Memory B cell (primary cell): ENCODE results near the gene RUNX3.
A peak's percentile ranks its signal among the peaks of the same experiment; 100 is the strongest.

Experiments
- ATAC-seq: fragments of 150-1000 bp; cut with Tn5 transposase; 2 replicates; pipeline ENCODE4 v1.10.0; 2021; ENCODE audit warnings: low read depth, mild to moderate bottlenecking, moderate library complexity
- DNase-seq, 2 donors: peaks; one replicate each; pipeline ENCODE4 v3.0.0; 2022; ENCODE audit warnings: low spot score in 2 of 2
- H3K27ac Mint-ChIP-seq: one replicate; pipeline ENCODE4 v1.8.0; 2022; ENCODE audit warnings: mild to moderate bottlenecking, moderate library complexity, mixed read lengths
- H3K27me3 Mint-ChIP-seq: one replicate; pipeline ENCODE4 v1.8.0; 2022; ENCODE audit warnings: mixed read lengths
- H3K36me3 Mint-ChIP-seq: one replicate; pipeline ENCODE4 v1.8.0; 2022; ENCODE audit warnings: mild to moderate bottlenecking, mixed read lengths
- H3K4me1 Mint-ChIP-seq: one replicate; pipeline ENCODE4 v1.8.0; 2022; ENCODE audit warnings: mixed read lengths
- H3K4me3 Mint-ChIP-seq: one replicate; pipeline ENCODE4 v1.8.0; 2022; ENCODE audit warnings: mild to moderate bottlenecking, moderate library complexity, mixed read lengths
- H3K9me3 Mint-ChIP-seq: one replicate; pipeline ENCODE4 v1.8.0; 2022; ENCODE audit warnings: mixed read lengths

Gene RUNX3

DNA sequence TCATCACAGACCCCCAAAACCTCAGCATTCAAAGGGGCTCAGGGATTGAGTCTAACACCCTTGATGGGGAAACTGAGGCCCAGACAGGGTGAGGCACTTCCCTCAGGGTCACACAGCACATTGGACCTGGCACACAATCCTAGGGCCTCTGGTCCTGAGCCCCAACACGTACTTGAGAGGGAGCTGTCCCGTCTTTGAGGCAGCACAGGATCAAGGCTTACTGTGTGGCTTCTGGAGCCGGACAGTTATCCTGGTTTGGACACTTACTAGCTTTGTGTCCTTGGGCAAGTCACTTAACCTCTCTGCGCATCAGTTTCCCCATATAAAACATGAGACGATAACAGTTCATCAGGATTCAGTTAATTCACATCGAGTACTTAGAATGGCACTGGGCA, 26.5 kb downstream of the RUNX3 start:
- H3K27ac Mint-ChIP-seq, result no peak overlapping the region
- H3K4me3 Mint-ChIP-seq, result no peak overlapping the region
- no peak for ATAC-seq
- peaks cover 30% of the 10 kb centered on the region for H3K4me1 Mint-ChIP-seq
- no peaks in the 10 kb centered on the region for H3K9me3 Mint-ChIP-seq
- no peaks in the 10 kb centered on the region for H3K27me3 Mint-ChIP-seq
- peaks cover 21% of the 10 kb centered on the region for H3K36me3 Mint-ChIP-seq
- no peak for DNase-seq

DNA sequence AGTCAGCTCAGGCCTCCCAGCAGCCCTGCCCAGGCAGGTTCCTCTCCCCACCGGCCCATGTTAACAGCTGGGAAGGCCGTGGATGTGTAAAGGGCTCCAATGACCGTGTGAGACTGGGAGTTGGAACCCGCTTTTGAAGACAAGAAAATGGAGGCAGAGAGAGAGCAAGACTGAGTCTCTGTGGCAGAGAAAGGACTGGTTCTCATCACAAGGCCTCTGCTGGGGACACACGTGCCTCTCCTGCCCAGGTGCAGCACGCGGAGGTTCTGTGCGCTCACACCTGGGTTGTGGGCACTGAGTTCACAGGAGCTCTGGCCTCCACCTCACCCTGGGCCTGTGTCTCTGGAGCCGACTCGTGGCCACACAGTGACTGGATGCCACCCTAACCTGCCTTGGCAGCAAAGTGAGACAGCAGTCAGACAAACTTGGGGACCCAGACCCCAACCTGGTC, 27.0 kb downstream of the RUNX3 start:
- Mint-ChIP-seq H3K9me3 (no peaks in the 10 kb centered on the region), H3K4me3 (no peak overlapping the region), H3K27ac (no peak overlapping the region), H3K27me3 (no peaks in the 10 kb centered on the region), H3K36me3 (peaks cover 20% of the 10 kb centered on the region), H3K4me1 (peaks cover 33% of the 10 kb centered on the region)
- ATAC-seq (no peak), DNase-seq (no peak)

DNA sequence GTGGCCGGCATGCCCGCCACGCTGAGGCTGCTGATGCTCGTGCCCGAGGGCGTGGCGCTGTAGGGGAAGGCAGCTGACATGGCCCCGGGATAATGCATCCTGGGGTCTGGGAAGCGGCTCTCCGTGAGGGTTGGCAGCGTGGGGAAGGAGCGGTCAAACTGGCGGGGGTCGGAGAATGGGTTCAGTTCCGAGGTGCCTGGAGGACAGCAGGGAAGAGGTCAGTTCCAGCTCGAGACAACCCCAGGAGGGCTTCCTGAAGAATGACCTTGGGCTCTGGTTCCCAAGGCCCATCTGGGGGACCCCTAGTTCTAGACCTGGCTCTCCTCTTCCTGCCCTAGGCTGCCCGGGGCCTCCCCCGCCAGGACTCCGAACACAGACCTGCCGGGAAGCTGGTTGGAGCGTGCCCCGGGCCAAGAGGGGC, 27.6 kb downstream of the RUNX3 start:
- H3K4me3 Mint-ChIP-seq, result no peak overlapping the region
- ATAC-seq (no peak), DNase-seq (no peak)
- H3K4me1 Mint-ChIP-seq, result peaks cover 28% of the 10 kb centered on the region
- no peaks in the 10 kb centered on the region for H3K27me3 Mint-ChIP-seq
- peaks cover 14% of the 10 kb centered on the region for H3K36me3 Mint-ChIP-seq
- H3K9me3 Mint-ChIP-seq, result no peaks in the 10 kb centered on the region
- H3K27ac Mint-ChIP-seq, result peak overlapping the region; percentile 60

DNA sequence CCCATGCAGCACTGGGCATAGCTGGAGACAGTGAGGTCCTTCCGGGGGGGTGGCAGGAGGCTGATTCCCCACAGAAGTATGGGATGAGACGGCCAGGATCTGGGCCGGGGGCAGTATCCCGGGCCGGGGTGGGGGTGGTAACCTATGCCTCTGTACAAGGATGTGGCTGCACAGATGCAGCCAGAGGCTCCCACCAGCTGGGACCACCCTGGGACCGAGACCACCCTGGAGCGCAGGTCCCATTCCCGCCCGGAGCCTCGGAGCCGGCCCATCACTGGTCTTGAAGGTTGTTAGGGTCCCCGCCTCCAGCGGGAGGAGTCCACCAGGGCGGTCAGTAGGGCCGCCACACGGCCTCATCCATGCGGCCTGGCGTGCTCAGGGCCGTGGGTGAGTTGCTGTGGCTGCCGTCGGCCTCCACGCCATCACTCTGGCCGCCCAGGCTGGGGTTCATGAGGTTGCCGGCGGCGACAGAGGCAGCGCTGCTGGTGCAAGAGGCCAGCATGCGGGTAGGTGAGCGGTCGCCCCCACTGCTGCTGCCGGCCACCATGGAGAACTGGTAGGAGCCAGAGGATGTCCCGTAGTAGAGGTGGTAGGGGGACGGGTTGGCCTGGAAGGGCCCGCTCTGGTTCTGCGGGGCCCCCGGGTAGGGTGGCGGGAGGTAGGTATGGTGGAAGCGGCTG, 28.1 kb downstream of the RUNX3 start:
- H3K27ac Mint-ChIP-seq, result peak overlapping the region; percentile 60
- peaks cover 28% of the 10 kb centered on the region for H3K4me1 Mint-ChIP-seq
- DNase-seq (no peak), ATAC-seq (no peak)
- H3K27me3 Mint-ChIP-seq, result no peaks in the 10 kb centered on the region
- H3K9me3 Mint-ChIP-seq, result no peaks in the 10 kb centered on the region
- no peak overlapping the region for H3K4me3 Mint-ChIP-seq
- peaks cover 13% of the 10 kb centered on the region for H3K36me3 Mint-ChIP-seq

DNA sequence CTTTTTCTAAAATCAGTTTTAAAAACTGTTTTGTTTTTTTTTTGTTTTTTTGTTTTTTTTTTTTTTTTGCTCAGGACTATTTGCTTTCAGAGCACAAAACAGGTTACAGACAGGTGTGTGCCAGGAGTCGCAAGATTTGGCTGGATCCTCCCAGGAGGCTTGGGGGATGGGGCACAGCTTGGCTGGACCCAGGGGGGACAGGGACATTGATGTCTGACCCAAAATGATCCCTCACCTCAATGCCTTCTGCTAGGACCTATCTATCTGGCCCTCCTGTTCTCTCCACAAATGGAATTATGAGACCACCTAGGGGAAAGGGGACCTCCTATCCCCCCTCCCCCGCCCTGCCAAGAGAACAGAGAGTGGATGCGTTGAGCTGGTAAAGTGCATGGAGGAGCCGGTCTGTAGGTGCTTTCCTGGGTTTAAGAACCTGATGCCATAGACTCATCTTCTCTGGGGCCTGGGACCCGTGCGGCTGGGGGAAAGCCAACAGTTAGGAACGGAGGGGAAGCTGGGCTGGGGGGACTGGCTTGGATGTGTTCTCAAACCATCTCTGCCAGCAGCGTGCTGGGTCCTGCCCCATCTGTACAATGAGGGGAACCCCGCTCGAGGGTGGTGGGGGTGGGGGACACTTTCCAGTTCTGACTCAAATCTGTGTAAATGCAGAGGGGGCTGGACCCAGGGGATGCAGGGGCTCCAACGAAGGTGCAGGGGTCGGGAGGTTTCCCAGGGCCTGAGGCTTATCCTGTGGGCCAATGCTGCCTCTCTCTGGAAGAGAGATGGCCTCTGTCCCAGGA, 28.9 kb downstream of the RUNX3 start:
- Mint-ChIP-seq H3K4me1 (peaks cover 28% of the 10 kb centered on the region), H3K36me3 (peaks cover 13% of the 10 kb centered on the region), H3K4me3 (no peak overlapping the region), H3K9me3 (no peaks in the 10 kb centered on the region), H3K27ac (peak overlapping the region; percentile 60), H3K27me3 (no peaks in the 10 kb centered on the region)
- ATAC-seq, result peak; percentile 30
- no peak for DNase-seq

DNA sequence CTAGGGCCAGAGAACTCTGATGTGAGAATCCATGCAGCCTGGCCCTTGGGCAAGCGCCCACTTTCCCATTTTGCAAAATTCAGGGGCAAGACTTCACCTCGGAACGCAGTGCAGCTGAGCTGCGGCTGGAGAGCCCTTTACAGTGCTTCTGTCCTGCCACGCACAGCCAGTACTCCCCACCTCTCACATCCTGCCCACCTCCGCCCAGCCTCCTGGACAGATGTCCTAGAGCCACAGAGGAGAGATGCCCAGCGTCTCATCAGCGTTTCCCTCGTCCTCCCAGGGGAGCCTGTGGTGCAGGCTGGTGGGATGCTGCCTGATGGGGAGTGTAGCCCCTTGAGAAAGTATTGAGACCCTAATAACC, 29.6 kb downstream of the RUNX3 start:
- ATAC-seq (no peak), DNase-seq (no peak)
- H3K4me3 Mint-ChIP-seq, result no peak overlapping the region
- no peaks in the 10 kb centered on the region for H3K9me3 Mint-ChIP-seq
- H3K36me3 Mint-ChIP-seq, result peaks cover 13% of the 10 kb centered on the region
- peak overlapping the region; percentile 22 for H3K27ac Mint-ChIP-seq
- H3K27me3 Mint-ChIP-seq, result no peaks in the 10 kb centered on the region
- H3K4me1 Mint-ChIP-seq, result peaks cover 28% of the 10 kb centered on the region

DNA sequence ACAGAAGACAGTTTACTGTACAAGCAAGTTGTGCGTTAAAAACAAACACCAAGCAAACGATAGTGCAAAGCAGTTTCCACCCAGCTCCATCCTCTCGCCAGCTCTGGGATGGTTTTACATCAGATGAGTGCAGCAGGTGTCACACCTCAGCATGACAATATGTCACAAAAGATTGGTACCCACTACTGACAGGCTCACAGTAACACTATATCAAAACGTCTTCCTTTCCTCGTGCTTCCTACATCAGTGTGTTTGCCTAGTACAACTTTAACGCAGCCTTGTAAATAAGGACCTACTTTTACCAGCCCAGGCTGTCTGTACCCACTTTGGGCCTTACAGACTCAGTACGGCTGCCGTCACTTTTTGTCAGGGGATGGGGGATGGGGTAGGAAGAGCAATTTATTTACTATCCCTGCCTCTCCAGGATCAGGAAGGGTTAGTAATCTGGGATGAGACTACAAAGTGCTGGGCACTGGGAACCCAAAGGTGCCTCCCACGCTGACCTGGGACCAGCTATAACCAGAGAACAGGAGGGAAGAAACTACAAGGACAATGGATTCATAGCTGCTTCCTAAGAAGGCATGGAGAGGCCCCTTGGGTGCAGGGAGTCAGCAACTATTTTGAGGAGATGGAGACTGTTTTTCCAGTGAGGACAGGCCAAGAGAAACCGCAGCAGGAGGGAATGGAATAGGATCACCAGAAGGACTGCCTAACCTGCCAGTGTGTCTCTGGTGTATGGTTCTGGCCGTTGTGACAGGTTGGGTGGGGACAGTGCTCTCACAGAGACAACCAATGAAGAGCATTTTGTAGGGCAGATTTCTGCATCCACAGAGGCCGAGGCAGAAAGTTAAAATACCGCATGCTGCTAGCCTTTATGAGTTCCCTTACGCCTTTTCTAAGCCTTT, 30.2 kb downstream of the RUNX3 start:
- Mint-ChIP-seq H3K4me3 (no peak overlapping the region), H3K27ac (peak overlapping the region; percentile 22), H3K27me3 (no peaks in the 10 kb centered on the region), H3K9me3 (no peaks in the 10 kb centered on the region), H3K4me1 (peaks cover 28% of the 10 kb centered on the region), H3K36me3 (peaks cover 13% of the 10 kb centered on the region)
- peak; percentile 24 for ATAC-seq
- no peak for DNase-seq

DNA sequence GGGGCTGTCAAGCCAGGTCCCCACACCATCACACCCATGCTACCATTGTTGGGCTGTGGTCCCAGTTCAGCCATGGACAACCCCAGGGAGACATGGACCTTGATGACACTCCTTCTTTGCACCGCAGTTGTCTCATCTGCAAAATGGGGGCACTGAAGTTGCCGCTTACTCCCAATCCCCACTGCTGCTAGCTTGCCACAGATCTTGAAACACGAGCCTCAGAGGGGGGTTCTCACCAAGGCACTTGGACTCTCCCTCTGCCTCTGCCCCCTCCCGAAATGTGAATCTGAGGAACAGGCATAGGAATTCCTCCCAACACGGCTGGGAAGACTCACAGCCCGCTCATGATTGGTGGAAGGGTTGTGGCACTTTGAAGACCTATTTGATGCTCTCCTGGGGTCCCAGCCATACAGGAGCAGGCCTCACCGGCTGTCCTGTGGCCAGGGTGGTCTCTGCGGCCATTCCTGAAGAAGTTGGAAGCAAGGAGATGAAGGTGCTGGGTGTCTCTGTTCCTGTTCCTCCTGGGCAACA, 31.1 kb downstream of the RUNX3 start:
- H3K27me3 Mint-ChIP-seq, result no peaks in the 10 kb centered on the region
- no peaks in the 10 kb centered on the region for H3K9me3 Mint-ChIP-seq
- ATAC-seq (no peak), DNase-seq (no peak)
- no peak overlapping the region for H3K4me3 Mint-ChIP-seq
- peaks cover 28% of the 10 kb centered on the region for H3K4me1 Mint-ChIP-seq
- H3K27ac Mint-ChIP-seq, result peak overlapping the region; percentile 22
- peaks cover 11% of the 10 kb centered on the region for H3K36me3 Mint-ChIP-seq

DNA sequence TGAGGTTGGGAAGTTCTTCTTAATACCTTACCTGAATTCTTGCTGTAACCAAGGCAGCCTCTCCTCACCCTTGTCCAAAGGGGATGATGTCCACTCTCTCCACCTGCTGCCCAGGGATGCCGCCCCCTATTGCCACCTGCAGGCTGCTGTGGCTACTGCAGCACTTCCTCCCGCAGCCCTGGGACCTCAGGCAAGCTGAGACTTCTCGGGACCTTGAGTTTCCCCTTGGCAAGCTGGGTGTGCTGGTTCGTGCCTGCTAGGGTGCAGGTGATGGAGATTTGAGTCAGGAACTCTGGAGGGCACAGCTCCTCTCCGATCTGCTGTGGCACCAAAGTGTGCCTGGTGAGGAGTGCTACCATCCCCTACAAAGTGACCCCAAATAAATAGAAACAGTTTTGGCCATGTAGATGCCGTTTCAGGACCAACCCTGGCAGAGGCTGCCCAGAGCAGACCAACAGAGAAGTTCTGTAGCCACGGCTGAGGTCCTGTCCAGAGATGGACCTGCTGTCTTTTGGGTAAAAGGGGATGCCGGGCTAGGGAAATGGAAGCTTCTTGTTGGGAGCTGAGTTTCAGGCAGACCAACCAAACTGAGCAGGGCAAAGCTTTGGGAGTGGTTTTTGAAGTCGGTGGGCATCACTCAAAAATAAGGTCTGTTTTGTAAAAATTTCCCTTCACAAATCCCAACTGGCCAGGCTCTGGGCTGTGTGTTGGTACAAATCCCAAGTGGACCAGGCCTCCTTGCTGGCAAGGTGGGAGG, 31.7 kb downstream of the RUNX3 start:
- peak; percentile 52 for ATAC-seq
- peaks cover 28% of the 10 kb centered on the region for H3K4me1 Mint-ChIP-seq
- peak; percentile 35 to 54 for DNase-seq
- H3K4me3 Mint-ChIP-seq, result no peak overlapping the region
- H3K9me3 Mint-ChIP-seq, result no peaks in the 10 kb centered on the region
- peaks cover 10% of the 10 kb centered on the region for H3K36me3 Mint-ChIP-seq
- no peak overlapping the region for H3K27ac Mint-ChIP-seq
- no peaks in the 10 kb centered on the region for H3K27me3 Mint-ChIP-seq

DNA sequence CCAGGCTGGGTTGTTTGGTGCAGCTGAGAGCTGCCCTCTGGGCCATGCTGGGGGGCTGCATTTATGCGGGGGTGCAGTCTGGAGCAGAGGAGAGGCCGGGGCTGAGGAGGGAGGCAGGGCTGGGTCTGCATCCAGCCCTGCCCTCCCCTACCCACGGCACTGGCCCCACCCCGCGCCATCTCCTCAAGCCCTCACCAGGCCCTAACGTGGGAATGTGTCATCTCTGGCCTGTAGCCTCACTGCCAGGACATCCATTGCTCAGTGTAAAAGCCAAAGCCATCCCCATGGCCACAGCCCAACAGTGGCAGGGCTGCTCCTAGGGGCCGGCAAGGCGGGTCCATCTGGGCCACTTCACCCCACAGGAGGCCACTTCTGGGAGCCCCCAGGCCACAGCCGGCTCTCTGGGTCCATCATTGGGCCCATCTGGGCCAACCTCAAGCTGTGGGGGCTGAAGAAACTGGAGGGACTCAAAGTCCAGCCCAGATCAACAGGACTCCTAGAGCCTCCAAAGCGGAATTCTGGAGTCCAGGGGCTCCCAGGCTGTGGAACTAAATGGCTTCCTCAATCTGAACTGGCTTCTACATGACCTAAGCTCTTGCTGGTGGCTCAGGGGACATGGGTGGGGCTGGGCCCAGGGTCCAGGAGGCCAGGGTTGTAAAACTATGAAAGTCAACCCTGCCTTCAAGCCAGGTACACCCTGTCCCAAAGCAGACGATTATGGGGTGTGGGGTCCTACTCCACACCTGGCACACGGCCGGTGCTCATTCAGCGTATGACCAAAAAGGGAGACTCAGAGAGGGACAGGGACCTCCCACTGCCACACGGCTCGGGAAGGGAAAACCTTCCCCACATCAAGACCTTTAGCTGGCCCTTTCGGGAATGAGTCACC, 32.6 kb downstream of the RUNX3 start:
- peaks cover 17% of the 10 kb centered on the region for H3K36me3 Mint-ChIP-seq
- no peak overlapping the region for H3K27ac Mint-ChIP-seq
- peaks cover 5% of the 10 kb centered on the region for H3K9me3 Mint-ChIP-seq

DNA sequence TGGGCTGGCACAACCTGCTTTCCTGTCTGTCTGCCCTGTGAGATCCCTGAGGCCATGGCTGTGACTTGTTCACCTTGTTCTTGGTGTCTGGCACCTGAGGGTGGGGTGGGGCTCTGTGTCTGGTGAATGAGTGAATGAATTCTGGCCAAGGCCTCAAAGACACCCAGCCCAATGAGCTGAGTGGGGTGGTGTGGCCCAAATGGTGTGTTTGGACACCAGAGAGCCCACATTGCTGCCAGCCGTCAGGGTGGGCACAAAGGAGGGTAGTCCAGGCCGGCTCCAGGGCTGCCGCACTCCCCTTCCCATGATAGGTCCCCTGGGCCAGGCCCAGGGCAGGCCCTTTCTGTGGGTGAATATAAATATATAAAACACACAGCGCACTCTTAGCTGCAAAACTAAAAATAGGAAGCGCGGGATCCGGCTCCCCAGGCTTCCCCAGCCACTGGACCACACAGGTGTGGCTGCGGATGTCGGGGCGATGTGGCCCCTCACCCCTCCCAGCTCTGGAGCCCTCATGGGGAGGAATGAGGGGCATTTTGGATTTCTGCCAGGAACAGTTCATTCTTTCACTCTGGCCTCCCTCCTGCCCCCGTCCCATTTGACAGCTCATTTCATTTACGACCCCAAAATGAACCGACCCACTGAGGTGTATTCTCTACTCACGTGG, 33.3 kb downstream of the RUNX3 start:
- no peak overlapping the region for H3K27ac Mint-ChIP-seq
- H3K4me1 Mint-ChIP-seq, result peaks cover 23% of the 10 kb centered on the region
- no peak for DNase-seq
- H3K4me3 Mint-ChIP-seq, result no peak overlapping the region
- H3K9me3 Mint-ChIP-seq, result peaks cover 7% of the 10 kb centered on the region
- peaks cover 14% of the 10 kb centered on the region for H3K36me3 Mint-ChIP-seq
- no peak for ATAC-seq
- no peaks in the 10 kb centered on the region for H3K27me3 Mint-ChIP-seq

More for the DNA sequence above, 32.6 kb downstream of the RUNX3 start:
- no peak for ATAC-seq
- Mint-ChIP-seq H3K27me3 (no peaks in the 10 kb centered on the region), H3K4me3 (no peak overlapping the region), H3K4me1 (peaks cover 28% of the 10 kb centered on the region)
- DNase-seq, result no peak

DNA sequence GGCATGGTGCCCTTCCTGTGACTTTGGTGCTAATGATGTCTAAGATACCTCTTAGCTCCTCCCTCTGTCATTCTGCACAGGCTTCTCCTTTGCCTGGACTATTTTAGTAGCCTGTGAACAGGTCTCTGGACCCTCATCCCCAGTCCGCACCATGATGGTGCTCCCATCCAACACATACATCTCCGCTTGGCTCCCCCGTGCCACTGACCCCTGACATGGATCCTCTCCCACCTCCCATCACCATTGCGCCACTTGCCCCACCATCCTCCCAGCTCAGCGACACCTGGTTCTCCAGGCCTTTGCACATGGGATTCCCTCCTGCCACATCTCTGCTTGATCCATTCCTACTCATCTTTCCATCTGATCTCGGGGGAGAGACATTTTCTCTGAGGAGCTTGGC, 33.9 kb downstream of the RUNX3 start:
- Mint-ChIP-seq H3K4me1 (peaks cover 18% of the 10 kb centered on the region), H3K9me3 (peaks cover 7% of the 10 kb centered on the region), H3K4me3 (no peak overlapping the region), H3K36me3 (peaks cover 9% of the 10 kb centered on the region), H3K27ac (no peak overlapping the region), H3K27me3 (no peaks in the 10 kb centered on the region)
- no peak for ATAC-seq
- DNase-seq, result no peak
